GM19395 (cell line): Measurements from ENCODE around the gene PPAT.
A peak's percentile ranks its signal among the peaks of the same experiment; 100 is the strongest.
"Not testable (repeated sequence)": the region's sequence is repeated elsewhere in the genome, so short reads cannot be mapped to it uniquely, and the experiment has no call there.

ENCODE experiments used
- ATAC-seq: cut with Tn5 transposase; IDR thresholded peaks from one replicate; pipeline ENCODE4 v1.9.1; 2021; ENCODE audit warnings: mild to moderate bottlenecking, moderate library complexity; ENCODE audit not compliant: unreplicated experiment

The PPAT gene

DNA sequence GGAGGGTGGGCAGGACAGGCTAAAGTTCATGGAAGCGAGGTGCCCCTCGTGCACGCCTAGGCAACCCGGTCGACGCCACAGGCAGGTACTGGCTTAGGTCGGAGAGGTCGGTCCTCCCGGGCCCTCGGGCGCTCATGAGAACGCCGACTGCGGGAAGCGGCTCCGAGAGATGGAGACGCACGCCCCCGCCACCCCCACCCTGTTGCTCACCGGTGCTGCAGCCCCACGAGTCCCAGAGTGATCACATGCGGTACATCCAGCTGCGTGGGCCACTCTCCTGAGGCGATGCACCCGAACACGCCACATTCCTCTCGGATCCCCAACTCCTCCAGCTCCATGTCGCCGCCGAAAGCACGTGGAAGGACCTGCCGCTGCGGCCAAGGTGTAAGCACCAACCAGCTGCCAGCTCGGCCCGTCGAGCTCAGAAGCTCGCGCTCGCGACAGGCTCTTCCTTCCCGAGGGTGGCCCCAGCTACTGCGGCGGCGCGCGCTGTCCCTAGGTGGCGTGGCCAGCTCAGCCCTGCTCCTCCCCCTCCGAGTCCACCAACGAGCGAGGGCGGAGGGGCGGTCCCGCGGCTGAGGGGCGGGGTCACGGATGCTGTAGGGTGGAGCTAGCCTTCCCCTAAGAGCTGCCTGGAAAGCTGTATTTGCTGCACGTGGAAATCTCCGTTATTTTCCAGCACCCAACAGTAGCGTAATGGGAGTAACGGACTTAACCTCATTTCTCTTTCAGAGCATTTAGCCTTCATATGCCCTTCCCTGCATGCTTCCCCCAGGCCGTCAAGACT lies at the start of gene PPAT:
Gene PPAT, minus strand, starts transcription at position 476 of the 787 bp plus-strand sequence. Its CDS starts 138 bp downstream, at position 338.
- peak; percentile 78 for ATAC-seq

DNA sequence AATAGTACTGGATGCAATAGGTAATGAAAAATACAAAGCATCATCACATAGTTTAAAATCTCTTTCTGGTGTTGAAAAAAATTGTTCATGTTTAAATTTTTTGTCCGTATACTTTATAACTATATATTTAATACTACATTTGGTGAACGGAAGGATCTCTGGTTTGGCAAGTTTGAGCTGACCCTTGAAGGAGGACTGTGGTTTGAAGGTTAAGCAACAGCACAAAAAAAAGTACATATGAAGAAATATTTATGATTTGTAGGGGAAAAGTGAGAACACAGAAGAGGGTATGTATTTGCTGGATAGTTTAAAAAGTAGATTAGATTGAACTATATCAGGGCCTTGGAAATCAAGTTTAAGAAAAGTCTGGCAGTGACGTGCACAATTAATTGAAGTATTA lies 45.3 kb upstream of the PPAT start:
- no peak for ATAC-seq

DNA sequence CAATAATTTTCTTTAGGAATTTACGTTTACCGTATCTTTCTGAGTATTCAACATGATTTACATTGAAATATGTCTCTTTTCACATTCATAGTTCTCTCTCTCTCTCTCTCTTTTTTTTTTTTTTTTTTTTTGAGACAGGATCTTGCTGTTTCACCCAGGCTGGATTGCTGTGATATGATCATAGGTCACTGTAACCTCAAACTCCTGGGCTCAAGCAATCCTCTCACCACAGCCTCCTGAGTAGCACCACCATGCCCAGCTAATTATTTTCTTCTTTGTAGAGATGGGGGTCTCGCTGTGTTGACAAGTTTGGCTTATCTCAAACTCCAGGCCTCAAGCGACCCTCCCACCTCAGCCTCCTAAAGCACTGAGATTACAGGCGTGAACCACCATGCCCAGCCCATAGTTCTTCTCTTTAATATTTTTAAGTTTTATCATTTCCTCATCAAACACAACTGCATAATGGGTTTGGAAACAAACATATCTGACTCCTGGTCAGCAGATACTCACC lies 41.8 kb upstream of the PPAT start:
- no peak for ATAC-seq

DNA sequence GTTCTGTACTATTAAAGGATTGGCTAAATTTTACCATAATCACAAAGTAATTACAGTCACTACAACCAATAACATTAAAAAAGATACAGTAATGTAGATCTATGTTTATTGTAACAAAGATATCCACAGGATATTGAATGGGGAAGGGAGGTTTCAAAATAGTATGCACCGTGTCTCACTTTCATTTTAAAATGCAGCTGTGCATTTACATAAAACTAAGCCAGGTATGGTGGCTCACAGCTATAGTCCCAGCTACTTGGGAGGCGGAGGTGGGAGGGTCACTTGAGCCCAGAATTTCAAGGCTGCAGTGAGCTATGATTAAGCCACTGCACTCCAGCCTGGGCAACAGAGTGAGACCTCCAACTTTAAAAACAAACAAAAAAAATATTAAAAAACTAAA lies 40.5 kb upstream of the PPAT start:
- ATAC-seq = peak; percentile 95

DNA sequence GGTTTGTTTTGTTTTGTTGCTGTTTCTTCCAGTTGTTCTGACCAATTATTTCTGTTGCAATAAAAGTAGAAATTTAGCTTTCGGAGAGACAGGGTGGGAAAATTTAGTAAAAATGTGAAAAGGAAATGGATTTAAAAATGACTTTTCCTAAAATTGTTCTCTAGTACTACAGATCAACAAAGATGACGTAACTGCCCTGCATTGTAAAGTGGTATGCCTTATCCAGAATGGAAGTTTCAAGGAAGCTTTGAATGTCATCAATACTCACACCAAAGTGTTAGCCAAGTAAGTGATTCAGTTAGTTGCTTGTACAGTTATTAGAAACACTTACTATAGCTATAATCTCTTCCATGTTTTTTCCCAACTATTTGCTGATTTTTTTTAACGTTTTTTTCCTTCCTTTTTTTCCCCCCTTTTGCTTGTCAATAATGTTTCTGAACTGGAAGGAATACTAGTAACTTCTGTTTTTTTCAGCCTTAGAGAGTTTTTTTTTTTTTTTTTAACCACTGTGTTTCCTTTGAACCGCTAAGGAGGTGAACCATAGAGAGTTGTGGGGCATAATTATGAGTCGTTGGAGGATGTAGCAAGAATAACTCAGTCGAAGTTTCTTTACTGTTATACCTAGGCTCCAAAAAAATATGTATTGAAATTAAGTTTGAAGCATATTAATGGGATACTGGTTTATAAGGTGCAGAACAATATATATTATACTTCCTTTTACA lies 34.2 kb upstream of the PPAT start:
- ATAC-seq = no peak

DNA sequence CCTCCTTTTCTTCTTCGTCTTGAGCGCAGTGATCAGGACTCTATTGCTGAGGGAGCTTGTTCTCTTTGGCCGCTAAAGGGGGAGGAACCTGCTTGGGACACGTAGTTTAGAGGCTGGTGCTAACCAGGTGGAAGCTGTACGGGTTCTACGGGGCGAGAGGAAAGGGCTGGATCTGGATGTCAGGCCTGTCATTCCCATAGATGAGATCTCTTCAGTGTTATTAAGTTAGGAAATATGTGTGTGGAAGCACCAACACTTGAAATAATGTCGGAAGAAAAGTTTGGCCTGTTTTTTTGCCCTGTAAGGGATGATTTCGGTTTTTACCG lies 32.6 kb upstream of the PPAT start:
- peak; percentile 61 for ATAC-seq

DNA sequence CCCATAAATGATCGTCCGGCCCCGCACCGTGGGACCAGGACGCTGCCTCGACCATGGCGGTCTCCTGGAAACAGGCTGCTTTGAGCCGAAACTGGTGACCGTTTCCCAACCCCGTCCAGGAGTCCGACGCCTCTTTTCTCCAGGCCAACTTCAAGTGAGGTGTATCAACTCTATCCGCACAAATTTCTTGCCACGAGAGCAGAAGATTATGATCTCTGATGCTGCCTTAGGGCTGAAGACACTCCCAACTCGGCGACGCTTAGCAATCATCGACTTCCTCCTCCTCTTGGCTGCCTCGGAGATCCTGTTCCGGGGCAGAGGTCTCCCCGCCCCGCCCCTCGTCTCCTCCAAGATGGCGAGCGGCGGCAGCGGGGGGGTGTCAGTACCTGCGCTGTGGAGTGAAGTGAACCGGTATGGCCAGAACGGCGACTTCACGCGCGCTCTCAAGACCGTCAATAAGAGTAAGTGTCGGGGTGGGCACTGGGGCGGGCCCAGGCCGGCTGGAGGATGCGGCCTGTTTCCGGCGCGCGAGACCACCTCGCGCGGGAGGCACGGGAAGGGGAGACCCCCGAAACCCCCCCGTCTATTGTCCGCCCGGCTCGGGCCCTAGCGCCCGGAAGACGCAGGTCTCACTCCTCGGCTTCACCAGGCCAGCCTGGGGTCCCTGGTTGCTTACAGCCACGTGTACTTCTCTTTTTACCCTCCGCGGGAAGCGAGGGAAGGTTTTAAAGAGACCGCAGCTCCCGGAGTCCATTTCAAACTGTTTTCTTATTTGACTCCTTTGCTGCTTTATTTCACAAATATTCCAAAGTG lies 32.1 kb upstream of the PPAT start, which contains the start of gene SRP72:
Gene SRP72, plus strand, starts transcription at position 334 of the 813 bp plus-strand sequence. Its CDS starts 19 bp downstream, at position 353.
- peak; percentile 90 for ATAC-seq

DNA sequence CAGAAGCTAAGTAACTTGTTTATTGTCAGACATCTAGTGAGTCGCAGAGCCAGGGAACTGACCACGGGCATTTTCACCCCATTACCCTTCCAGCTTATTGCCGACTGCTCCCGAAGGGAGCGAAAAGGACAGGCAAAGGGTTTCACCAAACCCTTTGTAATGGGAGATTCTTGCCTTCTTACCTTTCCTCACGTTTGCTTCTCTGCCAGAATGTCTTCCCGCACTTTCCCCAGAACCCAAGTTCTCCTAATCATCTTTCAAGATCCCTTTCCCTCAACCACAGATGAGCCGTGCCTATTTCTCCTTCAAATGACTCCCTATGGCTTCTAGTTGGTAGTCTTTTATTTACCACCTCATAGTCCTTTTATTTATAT lies 31.5 kb upstream of the PPAT start:
- ATAC-seq = no peak

DNA sequence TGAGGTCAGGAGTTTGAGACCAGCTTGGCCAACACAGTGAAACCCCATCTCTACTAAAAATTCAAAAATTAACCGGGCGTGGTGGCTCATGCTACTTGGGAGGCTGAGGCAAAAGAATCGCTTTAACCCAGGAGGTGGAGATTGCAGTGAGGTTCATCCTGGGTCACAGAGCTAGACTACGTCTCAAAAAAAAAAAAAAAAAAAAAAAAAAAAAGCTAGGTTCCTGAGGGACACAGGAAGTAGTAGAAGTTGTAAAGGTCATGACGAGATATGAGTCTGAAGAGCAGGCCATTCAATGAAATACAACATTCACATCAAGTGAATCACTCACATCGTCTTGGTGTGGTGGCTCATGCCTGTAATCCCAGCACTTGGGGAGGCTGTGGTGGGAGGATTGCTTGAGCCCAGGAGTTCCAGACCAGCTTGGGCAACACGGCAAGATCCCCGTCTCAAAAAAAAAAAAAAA lies 30.9 kb upstream of the PPAT start:
- not testable (repeated sequence) for ATAC-seq

DNA sequence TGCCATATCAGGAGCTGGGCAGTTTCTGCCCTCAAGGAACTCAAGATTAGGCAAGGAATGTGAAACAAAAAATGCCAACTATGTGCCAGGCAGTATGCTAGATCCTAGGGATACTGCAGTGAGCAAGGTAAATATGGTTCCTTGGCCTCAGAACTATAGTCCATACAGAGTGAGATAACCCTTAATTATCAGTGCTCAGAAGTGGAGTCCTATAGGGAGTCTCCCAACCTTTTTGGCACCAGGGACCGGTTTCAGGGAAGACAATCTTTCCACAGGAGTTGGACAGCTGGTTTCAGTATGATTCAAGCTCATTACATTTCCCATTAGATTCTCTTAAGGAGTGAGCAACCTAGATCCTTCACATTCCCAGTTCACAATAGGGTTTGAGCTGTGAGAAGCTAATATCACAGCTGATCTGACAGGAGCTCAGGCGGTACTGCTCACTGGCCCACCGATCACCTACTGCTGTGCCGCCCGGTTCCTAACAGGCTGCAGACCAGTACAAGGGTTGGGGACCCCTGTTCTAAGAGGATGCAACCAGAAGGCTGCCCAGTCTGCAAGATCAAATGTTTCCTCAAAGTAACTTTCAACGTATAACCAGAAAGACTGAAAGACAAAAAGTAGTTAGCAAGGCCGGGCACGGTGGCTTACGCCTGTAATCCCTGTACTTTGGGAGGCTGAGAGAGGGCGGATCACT lies 30.3 kb upstream of the PPAT start:
- no peak for ATAC-seq

DNA sequence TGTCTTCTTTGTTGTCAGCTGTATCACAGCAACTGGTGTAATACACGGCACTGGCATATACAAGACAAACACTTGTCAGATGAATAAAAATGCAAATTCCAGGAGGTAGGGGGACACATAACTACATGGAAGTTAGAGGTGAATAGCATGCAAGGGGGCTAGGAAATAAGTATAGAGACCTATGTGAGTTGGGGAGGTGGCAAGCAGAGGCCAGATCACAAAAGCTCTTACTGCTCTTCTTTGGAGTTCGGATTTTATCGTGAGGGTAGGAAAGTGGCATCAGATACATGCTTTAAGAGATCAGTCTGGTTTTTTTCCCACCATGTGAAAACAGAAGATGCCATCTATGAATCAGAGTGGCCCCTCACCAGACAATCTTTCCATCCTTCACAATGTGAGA lies 29.2 kb upstream of the PPAT start:
- ATAC-seq = no peak

DNA sequence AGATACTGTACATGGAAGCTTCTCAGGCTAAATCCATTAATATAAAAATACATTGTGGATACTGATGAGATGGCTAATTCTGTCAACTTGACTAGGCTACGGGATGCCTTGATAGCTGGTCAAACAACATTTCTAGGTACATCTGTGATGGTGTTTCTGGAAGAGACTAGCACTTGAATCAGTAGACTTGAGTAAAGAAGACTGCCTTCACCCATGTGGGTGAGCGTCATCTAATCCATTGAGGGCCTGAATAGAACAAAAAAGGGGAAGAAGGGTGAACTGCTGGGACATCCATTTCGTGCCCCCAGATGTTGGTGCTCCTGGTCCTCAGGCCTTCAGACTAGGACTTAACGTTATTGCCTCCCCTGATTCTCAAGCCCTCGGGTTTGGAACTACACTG lies 28.3 kb upstream of the PPAT start:
- no peak for ATAC-seq

DNA sequence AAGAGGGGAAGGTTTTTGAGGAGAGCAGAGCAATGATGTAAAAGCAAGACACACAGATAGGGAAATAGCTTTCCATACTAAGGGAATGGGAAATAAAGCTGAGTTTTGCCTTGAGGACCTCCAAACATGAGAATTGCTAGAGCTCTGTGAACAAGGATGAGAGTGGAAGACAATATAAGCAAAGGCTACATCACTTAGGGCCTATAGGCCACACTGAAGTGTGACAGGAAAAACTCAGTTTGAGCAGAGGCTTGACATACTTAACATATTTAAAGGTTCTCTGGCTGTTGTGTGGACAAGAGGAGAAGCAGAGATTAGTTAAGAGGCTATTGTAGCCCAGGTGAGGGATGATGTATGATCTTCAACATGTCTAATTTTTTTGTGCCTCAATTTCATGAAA lies 26.7 kb upstream of the PPAT start:
- no peak for ATAC-seq

DNA sequence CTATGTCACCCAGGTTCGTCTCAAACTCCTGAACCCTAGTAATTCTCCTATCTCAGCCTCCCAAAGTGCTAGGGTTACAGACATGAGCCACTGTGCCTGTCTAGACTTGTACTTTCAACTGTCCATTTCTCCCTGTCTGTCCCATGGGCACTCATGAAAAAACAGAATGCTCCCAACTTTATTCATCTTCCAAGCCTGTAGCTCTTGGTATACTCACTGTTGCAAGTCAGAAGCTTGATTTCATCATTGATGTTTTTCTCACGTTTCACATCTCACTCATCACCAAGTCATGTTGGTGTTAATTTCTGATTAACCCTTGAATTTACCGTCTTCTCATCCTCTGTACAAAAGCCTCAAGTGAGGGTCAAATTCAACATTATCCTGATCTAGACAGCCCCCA lies 24.7 kb upstream of the PPAT start:
- ATAC-seq = no peak

DNA sequence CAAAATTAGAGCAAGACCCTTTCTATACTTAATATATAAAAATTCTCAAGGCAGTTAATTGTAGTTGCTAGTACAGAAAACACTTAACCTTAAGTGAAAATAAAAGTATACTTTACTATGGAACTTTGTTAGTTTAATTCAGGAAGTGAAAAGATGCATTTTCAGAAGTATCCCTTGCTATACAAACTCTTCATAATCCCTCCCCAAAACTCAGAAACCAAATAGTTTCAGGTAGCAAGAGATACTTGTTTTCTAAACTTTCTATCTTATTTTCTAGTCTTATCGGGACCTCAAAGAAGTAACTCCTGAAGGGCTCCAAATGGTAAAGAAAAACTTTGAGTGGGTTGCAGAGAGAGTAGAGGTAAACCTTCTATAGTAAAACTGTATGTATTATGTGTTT lies 14.9 kb upstream of the PPAT start:
- ATAC-seq = no peak

DNA sequence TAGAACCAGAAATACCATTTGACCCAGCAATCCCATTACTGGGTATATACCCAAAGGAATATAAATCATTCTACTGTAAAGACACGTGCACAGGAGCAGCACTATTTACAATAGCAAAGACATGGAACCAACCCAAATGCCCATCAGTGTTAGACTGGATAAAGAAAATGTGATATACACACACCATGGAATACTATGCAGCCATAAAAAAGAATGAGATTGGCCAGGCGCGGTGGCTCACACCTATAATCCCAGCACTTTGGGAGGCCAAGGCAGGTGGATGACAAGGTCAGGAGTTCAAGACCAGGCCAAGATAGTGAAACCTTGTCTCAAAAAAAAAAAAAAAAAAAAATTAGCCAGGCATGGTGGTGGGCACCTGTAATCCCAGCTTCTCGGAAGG lies 14.1 kb upstream of the PPAT start:
- not testable (repeated sequence) for ATAC-seq

DNA sequence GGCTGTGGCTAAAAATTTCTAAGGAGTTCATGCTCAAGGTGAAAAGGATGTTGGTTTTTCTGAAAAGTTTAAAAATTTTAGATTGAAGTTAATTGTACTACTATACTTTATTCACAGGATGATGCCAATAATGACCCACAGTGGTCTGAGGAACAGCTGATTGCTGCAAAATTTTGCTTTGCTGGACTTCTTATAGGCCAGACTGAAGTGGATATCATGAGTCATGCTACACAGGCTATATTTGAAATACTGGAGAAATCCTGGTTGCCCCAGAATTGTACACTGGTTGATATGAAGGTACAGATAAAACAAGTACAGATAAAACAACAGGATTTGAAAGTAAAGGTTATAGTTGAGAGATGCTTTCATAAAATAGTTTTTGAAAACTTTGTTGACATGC lies 12.9 kb upstream of the PPAT start:
- no peak for ATAC-seq

DNA sequence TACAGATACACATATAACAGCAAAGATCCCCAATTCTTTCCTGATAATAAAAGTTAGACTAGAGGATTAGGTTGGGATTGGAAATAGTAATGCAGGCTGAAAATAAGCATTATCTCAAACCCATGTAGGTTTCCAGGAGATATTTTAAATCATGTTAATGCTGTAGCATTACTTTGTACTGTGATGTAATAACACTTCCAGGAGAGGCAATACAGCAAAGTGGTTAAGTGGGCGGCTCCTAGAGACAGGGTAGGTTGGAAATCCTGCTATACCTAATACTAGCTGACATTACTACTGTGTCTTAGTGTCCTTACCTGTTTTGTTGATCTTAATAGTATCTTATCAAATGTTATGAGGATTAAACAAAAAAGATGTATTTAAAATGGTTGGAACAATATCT lies 10.3 kb upstream of the PPAT start:
- no peak for ATAC-seq

DNA sequence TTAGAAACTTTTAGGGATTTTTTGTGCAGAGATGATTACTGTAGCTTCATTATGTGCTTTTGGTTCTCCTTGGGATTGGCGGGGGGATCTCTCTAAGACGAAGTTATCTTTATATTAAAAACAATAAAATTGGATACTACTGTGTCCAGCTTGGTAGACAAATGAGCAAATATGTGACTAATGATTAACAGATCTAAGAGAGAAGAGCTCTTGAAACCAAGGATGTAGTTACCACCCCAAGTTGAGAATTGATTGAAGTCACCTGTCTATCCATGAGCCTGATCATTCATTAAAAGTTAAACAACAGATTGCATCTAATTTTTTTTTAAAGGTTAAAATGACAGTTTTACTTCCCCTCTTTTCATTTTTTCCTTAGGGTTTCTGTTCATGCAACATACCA lies 9.3 kb upstream of the PPAT start:
- ATAC-seq = no peak

DNA sequence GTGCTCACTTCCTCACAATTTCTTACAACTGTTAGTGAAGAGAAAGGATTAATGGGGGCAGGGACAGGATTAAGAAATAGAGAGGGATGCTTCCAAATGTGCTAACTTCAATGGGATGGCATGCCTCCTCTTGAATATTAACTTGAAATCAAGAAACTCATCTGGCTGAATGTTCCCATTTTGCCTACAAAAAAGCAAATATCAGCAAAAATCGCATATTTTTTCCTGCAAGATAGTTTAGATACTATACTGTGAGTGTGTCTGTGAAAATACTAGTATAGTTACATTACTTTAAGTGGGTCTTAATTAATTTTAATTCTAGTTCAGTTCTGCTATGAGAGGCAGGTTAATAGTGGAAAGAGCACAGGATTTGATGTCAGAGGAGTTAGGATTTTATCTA lies 5.6 kb upstream of the PPAT start:
- ATAC-seq = no peak

DNA sequence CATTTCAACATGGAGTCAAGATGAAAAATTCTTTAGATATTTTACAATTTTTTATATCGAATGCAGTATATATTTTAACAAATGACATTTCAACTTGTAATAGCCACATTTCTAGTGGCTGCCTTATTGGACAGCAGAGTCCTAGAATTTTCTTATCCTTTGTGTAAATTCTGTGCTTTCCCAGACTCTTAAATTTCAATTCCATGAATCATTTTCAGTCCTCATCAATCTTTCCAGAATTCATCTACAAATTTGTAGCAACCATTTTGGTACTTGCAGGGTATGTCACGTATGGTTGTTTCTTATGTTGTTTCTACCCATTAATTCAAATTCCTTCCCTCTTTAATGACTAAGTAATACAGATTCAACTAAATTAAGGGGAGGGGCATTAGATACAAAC lies 3.4 kb upstream of the PPAT start:
- no peak for ATAC-seq
